KMS-11 (cell line): ENCODE results near the gene RABEP2.
"Not testable (repeated sequence)": the region's sequence is repeated elsewhere in the genome, so short reads cannot be mapped to it uniquely, and the experiment has no call there.

ENCODE experiments used
- H2AFZ ChIP-seq: fragments of 200-600 bp; sonication (generic); 2 replicates; pipeline ENCODE4 v1.6.1; 2016; ENCODE audit warnings: antibody characterized with exemption, mixed run types, low read depth
- H3K27ac ChIP-seq: fragments of 200-600 bp; sonication (generic); 2 replicates; pipeline ENCODE4 v1.6.1; 2016; ENCODE audit warnings: mild to moderate bottlenecking, mixed run types
- H3K27me3 ChIP-seq: fragments of 200-600 bp; sonication (generic); 2 replicates; pipeline ENCODE4 v1.6.1; 2017; ENCODE audit warnings: mild to moderate bottlenecking, low read depth, mixed run types, moderate library complexity; ENCODE audit not compliant: insufficient read depth
- H3K36me3 ChIP-seq: fragments of 200-600 bp; sonication (generic); 2 replicates; pipeline ENCODE4 v1.6.1; 2017; ENCODE audit warnings: mild to moderate bottlenecking, mixed run types; ENCODE audit not compliant: insufficient read depth
- H3K4me1 ChIP-seq: fragments of 200-600 bp; sonication (generic); 2 replicates; pipeline ENCODE4 v1.6.1; 2016; ENCODE audit warnings: mild to moderate bottlenecking, low read depth, mixed run types; ENCODE audit not compliant: poor library complexity, severe bottlenecking
- H3K4me2 ChIP-seq: fragments of 200-600 bp; sonication (generic); 2 replicates; pipeline ENCODE4 v1.7.0; 2016; ENCODE audit warnings: mild to moderate bottlenecking, mixed run types
- H3K4me3 ChIP-seq: fragments of 200-600 bp; sonication (generic); IDR thresholded peaks from 2 replicates; pipeline ENCODE4 v1.6.1; 2017; ENCODE audit warnings: low read depth, low read length, mixed read lengths; ENCODE audit not compliant: insufficient read depth
- H3K79me2 ChIP-seq: fragments of 200-600 bp; sonication (generic); 2 replicates; pipeline ENCODE4 v1.6.1; 2016; ENCODE audit warnings: low read depth, mixed run types; ENCODE audit not compliant: insufficient read depth
- H3K9ac ChIP-seq: fragments of 200-600 bp; sonication (generic); 2 replicates; pipeline ENCODE4 v1.6.1; 2016; ENCODE audit warnings: mild to moderate bottlenecking, mixed run types
- H4K20me1 ChIP-seq: fragments of 200-600 bp; sonication (generic); 2 replicates; pipeline ENCODE4 v1.6.1; 2016; ENCODE audit warnings: mild to moderate bottlenecking, mixed run types; ENCODE audit not compliant: insufficient read depth
- CTCF ChIP-seq: fragments of 200-600 bp; sonication (generic); conservative IDR thresholded peaks from 2 replicates; pipeline ENCODE4 v1.6.1; 2017; ENCODE audit warnings: low read depth, mild to moderate bottlenecking, antibody characterized with exemption, low read length, moderate library complexity, mixed read lengths

Gene RABEP2

GRCh38 chr16:28897826-28898225 lies 27.2 kb downstream of the RABEP2 start:
- Histone ChIP-seq H4K20me1 (no peaks in the 10 kb centered on the region), H3K4me1 (peaks cover 4% of the 10 kb centered on the region), H2AFZ (no peak overlapping the region), H3K4me3 (no peak overlapping the region), H3K9ac (no peak overlapping the region), H3K4me2 (no peak overlapping the region), H3K27me3 (no peaks in the 10 kb centered on the region), H3K27ac (no peak overlapping the region), H3K36me3 (no peaks in the 10 kb centered on the region), H3K79me2 (no peaks in the 10 kb centered on the region)
- TF ChIP-seq CTCF = no peak

- Histone ChIP-seq H2AFZ (no peak overlapping the region), H3K9ac (no peak overlapping the region), H3K36me3 (no peaks in the 10 kb centered on the region), H3K4me2 (no peak overlapping the region), H3K79me2 (no peaks in the 10 kb centered on the region), H4K20me1 (no peaks in the 10 kb centered on the region), H3K27ac (no peak overlapping the region), H3K4me1 (peaks cover 4% of the 10 kb centered on the region), H3K27me3 (no peaks in the 10 kb centered on the region), H3K4me3 (no peak overlapping the region)
- no peak for TF ChIP-seq CTCF
Observed at GRCh38 chr16:28895609-28896008, 29.4 kb downstream of the RABEP2 start.

- Histone ChIP-seq H3K4me1 (peaks cover 4% of the 10 kb centered on the region), H2AFZ (no peak overlapping the region), H3K27me3 (no peaks in the 10 kb centered on the region), H3K9ac (no peak overlapping the region), H3K4me2 (no peak overlapping the region), H3K4me3 (no peak overlapping the region), H4K20me1 (no peaks in the 10 kb centered on the region), H3K27ac (no peak overlapping the region), H3K36me3 (no peaks in the 10 kb centered on the region), H3K79me2 (no peaks in the 10 kb centered on the region)
- TF ChIP-seq CTCF = no peak
Observed at GRCh38 chr16:28893291-28893690, 31.7 kb downstream of the RABEP2 start.

- no peaks in the 10 kb centered on the region for H3K79me2 ChIP-seq
- no peaks in the 10 kb centered on the region for H4K20me1 ChIP-seq
- H3K27me3 ChIP-seq = no peaks in the 10 kb centered on the region
- no peaks in the 10 kb centered on the region for H3K36me3 ChIP-seq
- TF ChIP-seq CTCF = no peak
- no peak overlapping the region for H3K4me2 ChIP-seq
- no peak overlapping the region for H3K4me3 ChIP-seq
- no peak overlapping the region for H2AFZ ChIP-seq
- H3K27ac ChIP-seq = no peak overlapping the region
- H3K9ac ChIP-seq = no peak overlapping the region
- H3K4me1 ChIP-seq = peaks cover 4% of the 10 kb centered on the region
Observed at GRCh38 chr16:28891964-28892890, 32.8 kb downstream of the RABEP2 start.

- H3K4me1 ChIP-seq, H3K27me3 ChIP-seq, H3K4me2 ChIP-seq, H3K27ac ChIP-seq, H2AFZ ChIP-seq, H4K20me1 ChIP-seq, H3K36me3 ChIP-seq, H3K79me2 ChIP-seq, H3K9ac ChIP-seq, H3K4me3 ChIP-seq: not testable (repeated sequence)
Observed at GRCh38 chr16:28890355-28890754, 34.7 kb downstream of the RABEP2 start.
